ENCODE data around the gene GPR162.
A peak's percentile ranks its signal among the peaks of the same experiment; 100 is the strongest.

GPR162 gene

GRCh38 chr12:6837370-6838060, 15.9 kb downstream of the GPR162 start:
- no peak for DNase-seq (ENCODE audit: low read depth)

- no peak for DNase-seq (ENCODE audit: low read depth)
Measured at GRCh38 chr12:6838854-6839253, 17.2 kb downstream of the GPR162 start.

- no peak for DNase-seq (ENCODE audit: low read depth)
Measured at GRCh38 chr12:6839482-6840201, 18.0 kb downstream of the GPR162 start.

- DNase-seq (ENCODE audit: low read depth), result no peak
Measured at GRCh38 chr12:6840330-6840729, 18.7 kb downstream of the GPR162 start.

- DNase-seq (ENCODE audit: low read depth), result no peak
Measured at GRCh38 chr12:6840761-6841515, 19.3 kb downstream of the GPR162 start, which contains the start of gene GNB3. GNB3 (plus strand) TSS chr12:6840925; CDS start chr12:6841288, 363 bp downstream.

GRCh38 chr12:6842075-6842474, 20.5 kb downstream of the GPR162 start:
- DNase-seq (ENCODE audit: low read depth), result no peak

- no peak for DNase-seq (ENCODE audit: low read depth)
Measured at GRCh38 chr12:6843118-6843902, 21.7 kb downstream of the GPR162 start.

- no peak for DNase-seq (ENCODE audit: low read depth)
Measured at GRCh38 chr12:6845395-6845794, 23.8 kb downstream of the GPR162 start.

- no peak for DNase-seq (ENCODE audit: low read depth)
Measured at GRCh38 chr12:6846316-6846869, 24.8 kb downstream of the GPR162 start.

GRCh38 chr12:6847676-6848075, 26.1 kb downstream of the GPR162 start:
- DNase-seq (ENCODE audit: low read depth), result no peak

GRCh38 chr12:6849427-6849826, 27.8 kb downstream of the GPR162 start:
- no peak for DNase-seq (ENCODE audit: low read depth)

GRCh38 chr12:6849976-6850560, 28.4 kb downstream of the GPR162 start:
- no peak for DNase-seq (ENCODE audit: low read depth)

- DNase-seq (ENCODE audit: low read depth), result no peak
Measured at GRCh38 chr12:6850796-6851152, 29.2 kb downstream of the GPR162 start.

- peak; percentile 96 for DNase-seq (ENCODE audit: low read depth)
Measured at GRCh38 chr12:6851153-6851920, 29.7 kb downstream of the GPR162 start, which contains the start of gene CDCA3. CDCA3 (minus strand) TSS chr12:6851286; CDS start chr12:6850952, 334 bp downstream.

GRCh38 chr12:6851921-6852650, 30.5 kb downstream of the GPR162 start, which contains the start of gene USP5:
USP5 (plus strand) TSS chr12:6852150; CDS start chr12:6852180, 30 bp downstream.
- DNase-seq (ENCODE audit: low read depth), result peak; percentile 99

- peak; percentile 56 for DNase-seq (ENCODE audit: low read depth)
Measured at GRCh38 chr12:6852651-6853354, 31.2 kb downstream of the GPR162 start.

- DNase-seq (ENCODE audit: low read depth), result no peak
Measured at GRCh38 chr12:6853626-6854025, 32.0 kb downstream of the GPR162 start.

- DNase-seq (ENCODE audit: low read depth), result no peak
Measured at GRCh38 chr12:6854036-6854435, 32.4 kb downstream of the GPR162 start.

GRCh38 chr12:6855322-6855721, 33.7 kb downstream of the GPR162 start:
- DNase-seq (ENCODE audit: low read depth), result no peak

Measured in GM04504 (cell line).